Spleen (tissue), 7 donors: Measurements from ENCODE around the gene TMEM134.

ENCODE experiments used
- POLR2A ChIP-seq, 3 donors: fragments of 450-650 bp; IDR thresholded peaks; one replicate each; pipeline ENCODE4 v1.5.1; 2017; ENCODE audit warnings: antibody characterized with exemption in 3 of 3, mild to moderate bottlenecking in 1 of 3
- TF ChIP-seq, protein P1 (sequence below), 11 experiments: fragments of 200-600 bp in 7 of 11; fragments of 450-650 bp in 4 of 11; sonication (generic) in 4 of 11; IDR thresholded peaks in 8 of 11; conservative IDR thresholded peaks in 3 of 11; 1 replicate in 7 of 11; 2 replicates in 4 of 11; pipeline versions ENCODE4 v1.4.0 to v1.8.0; 2016 to 2021; ENCODE audit warnings: antibody characterized with exemption in 11 of 11, inconsistent platforms in 4 of 11, mild to moderate bottlenecking in 1 of 11
- donor health status: DM: no; HTN: no; CAD: no; lungs with moderate emphysema.
- donor health status: DM: no; HTN: no; CAD: no.
- donor health status: DM: no; HTN: no; CAD: no.

GRCh38 chr11:67452141-67452952, 16.7 kb downstream of the TMEM134 start, which contains the start of gene GPR152:
- TF ChIP-seq, protein P1, sequence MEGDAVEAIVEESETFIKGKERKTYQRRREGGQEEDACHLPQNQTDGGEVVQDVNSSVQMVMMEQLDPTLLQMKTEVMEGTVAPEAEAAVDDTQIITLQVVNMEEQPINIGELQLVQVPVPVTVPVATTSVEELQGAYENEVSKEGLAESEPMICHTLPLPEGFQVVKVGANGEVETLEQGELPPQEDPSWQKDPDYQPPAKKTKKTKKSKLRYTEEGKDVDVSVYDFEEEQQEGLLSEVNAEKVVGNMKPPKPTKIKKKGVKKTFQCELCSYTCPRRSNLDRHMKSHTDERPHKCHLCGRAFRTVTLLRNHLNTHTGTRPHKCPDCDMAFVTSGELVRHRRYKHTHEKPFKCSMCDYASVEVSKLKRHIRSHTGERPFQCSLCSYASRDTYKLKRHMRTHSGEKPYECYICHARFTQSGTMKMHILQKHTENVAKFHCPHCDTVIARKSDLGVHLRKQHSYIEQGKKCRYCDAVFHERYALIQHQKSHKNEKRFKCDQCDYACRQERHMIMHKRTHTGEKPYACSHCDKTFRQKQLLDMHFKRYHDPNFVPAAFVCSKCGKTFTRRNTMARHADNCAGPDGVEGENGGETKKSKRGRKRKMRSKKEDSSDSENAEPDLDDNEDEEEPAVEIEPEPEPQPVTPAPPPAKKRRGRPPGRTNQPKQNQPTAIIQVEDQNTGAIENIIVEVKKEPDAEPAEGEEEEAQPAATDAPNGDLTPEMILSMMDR (IDR thresholded peaks at IDR 0.05 in 8 of 11, conservative IDR thresholded peaks at IDR 0.05 in 3 of 11), result peak in 5 of 11 experiments; percentile 10 to 41 (median 25)
- TF ChIP-seq POLR2A (IDR thresholded peaks at IDR 0.05), result no peak
